ENCODE results near the gene MISP3. TPM values are rescaled to one million over a fixed set of nuclear protein-coding genes. Genes with fewer than 3 reads are reported as not detected.
"Not testable (repeated sequence)": the region's sequence is repeated elsewhere in the genome, so short reads cannot be mapped to it uniquely, and the experiment has no call there.

MISP3 gene
- total RNA-seq, 4 donors from 2014 or later, result 10.5 to 18.5 (median 15.9) TPM

DNA sequence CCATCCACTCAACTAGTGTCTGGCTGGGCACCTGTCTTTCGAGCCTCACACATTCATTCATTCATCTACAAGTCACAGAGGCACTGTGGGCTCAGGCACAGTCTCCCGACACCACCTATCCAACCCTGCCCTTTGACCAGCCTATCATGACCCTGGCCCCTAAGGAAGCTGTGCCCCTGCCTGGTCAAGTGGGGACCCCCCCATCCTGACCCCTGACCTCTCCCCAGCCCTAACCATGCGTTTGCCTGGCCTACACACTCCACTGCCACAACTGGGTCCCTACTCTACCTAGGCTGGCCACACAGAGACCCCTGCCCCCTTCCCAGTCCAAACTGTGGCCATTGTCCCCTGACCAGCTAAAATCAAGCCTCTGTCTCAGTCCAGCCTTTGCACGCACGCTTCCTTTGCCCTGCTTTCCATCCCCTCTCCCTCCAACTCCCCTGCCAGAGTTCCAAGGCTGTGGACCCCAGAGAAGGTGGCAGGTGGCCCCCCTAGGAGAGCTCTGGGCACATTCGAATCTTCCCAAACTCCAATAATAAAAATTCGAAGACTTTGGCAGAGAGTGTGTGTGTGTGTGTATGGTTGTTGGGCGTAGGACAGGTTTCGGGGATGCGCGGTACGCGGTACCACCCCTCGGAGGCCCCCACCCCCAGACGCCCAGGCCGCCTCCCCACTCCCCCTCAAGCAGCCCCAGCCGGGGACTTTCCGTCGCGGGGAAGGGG lies 41.4 kb upstream of the MISP3 start:
- TF ChIP-seq POLR2AphosphoS5 (IDR thresholded peaks at IDR 0.05), result no peak
- no peak for TF ChIP-seq POLR2A (IDR thresholded peaks at IDR 0.05)
- no peak for TF ChIP-seq EP300 (IDR thresholded peaks at IDR 0.05)
- TF ChIP-seq, protein P1, sequence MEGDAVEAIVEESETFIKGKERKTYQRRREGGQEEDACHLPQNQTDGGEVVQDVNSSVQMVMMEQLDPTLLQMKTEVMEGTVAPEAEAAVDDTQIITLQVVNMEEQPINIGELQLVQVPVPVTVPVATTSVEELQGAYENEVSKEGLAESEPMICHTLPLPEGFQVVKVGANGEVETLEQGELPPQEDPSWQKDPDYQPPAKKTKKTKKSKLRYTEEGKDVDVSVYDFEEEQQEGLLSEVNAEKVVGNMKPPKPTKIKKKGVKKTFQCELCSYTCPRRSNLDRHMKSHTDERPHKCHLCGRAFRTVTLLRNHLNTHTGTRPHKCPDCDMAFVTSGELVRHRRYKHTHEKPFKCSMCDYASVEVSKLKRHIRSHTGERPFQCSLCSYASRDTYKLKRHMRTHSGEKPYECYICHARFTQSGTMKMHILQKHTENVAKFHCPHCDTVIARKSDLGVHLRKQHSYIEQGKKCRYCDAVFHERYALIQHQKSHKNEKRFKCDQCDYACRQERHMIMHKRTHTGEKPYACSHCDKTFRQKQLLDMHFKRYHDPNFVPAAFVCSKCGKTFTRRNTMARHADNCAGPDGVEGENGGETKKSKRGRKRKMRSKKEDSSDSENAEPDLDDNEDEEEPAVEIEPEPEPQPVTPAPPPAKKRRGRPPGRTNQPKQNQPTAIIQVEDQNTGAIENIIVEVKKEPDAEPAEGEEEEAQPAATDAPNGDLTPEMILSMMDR (IDR thresholded peaks at IDR 0.05), result no peak
- peak overlapping the region; percentile 72 for H3K4me3 ChIP-seq
- no peak for DNase-seq (ENCODE audit: low spot score in 2 of 2)
- H3K4me1 ChIP-seq, result peaks cover 12% of the 10 kb centered on the region
- H3K36me3 ChIP-seq, result no peaks in the 10 kb centered on the region
- H3K27ac ChIP-seq, result no peak overlapping the region
- WGBS, result 49% methylated on average over 7 of the region's 20 CpGs
- no peaks in the 10 kb centered on the region for H3K9me3 ChIP-seq
- no peaks in the 10 kb centered on the region for H3K27me3 ChIP-seq

GRCh38 chr19:14031719-14032480 lies 40.7 kb upstream of the MISP3 start, which contains the start of gene IL27RA:
Gene IL27RA (plus strand): TSS chr19:14031762. CDS start chr19:14031873, 111 bp downstream.
- peaks cover 12% of the 10 kb centered on the region for H3K4me1 ChIP-seq
- H3K9me3 ChIP-seq, result no peaks in the 10 kb centered on the region
- no peak for DNase-seq (ENCODE audit: low spot score in 2 of 2)
- no CpG with 5 or more reads among the region's 63 CpGs for WGBS
- H3K27ac ChIP-seq, result peak within 1 kb of the TSS; percentile 61
- peak within 1 kb of the TSS; percentile 72 for H3K4me3 ChIP-seq
- no peak for TF ChIP-seq POLR2A (IDR thresholded peaks at IDR 0.05)
- TF ChIP-seq, protein P1 (IDR thresholded peaks at IDR 0.05), result peak; percentile 10 to 41
- no peaks in the 10 kb centered on the region for H3K27me3 ChIP-seq
- no peaks in the 10 kb centered on the region for H3K36me3 ChIP-seq

DNA sequence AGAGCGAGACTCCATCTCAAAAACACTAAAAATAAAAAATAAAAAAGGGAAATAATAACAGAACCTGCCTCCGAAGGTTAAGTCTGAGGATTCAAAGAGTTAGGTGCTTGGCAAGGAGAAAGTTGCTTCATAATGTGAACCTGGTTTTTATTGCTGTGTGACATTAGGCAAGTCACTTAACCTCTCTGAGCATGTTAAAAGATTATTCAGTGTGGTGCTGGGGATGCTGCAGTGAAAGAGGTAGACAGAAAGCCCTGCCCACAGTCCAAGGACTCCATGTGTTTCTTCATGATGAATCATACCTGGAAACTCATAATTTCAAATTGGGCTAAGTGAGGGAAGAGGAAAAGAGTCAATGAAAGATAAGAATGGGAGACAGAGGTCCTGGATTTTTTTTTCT lies 38.6 kb upstream of the MISP3 start:
- no peak for DNase-seq (ENCODE audit: low spot score in 2 of 2)
- TF ChIP-seq, protein P1 (IDR thresholded peaks at IDR 0.05), result no peak
- TF ChIP-seq POLR2A (IDR thresholded peaks at IDR 0.05), result no peak
- no peak for TF ChIP-seq POLR2AphosphoS5 (IDR thresholded peaks at IDR 0.05)
- Histone ChIP-seq H3K9me3 (no peaks in the 10 kb centered on the region), H3K27me3 (no peaks in the 10 kb centered on the region), H3K36me3 (no peaks in the 10 kb centered on the region), H3K4me3 (no peak overlapping the region), H3K4me1 (peaks cover 12% of the 10 kb centered on the region), H3K27ac (no peak overlapping the region)
- WGBS, result 93% methylated on average over 2 of the region's 2 CpGs

GRCh38 chr19:14035159-14035558 lies 37.4 kb upstream of the MISP3 start:
- peaks cover 12% of the 10 kb centered on the region for H3K4me1 ChIP-seq
- not testable (repeated sequence) for H3K4me3 ChIP-seq; H3K27ac ChIP-seq; H3K27me3 ChIP-seq; H3K36me3 ChIP-seq; DNase-seq (ENCODE audit: low spot score in 2 of 2); H3K9me3 ChIP-seq
- WGBS, result 86% methylated on average over 12 of the region's 12 CpGs

DNA sequence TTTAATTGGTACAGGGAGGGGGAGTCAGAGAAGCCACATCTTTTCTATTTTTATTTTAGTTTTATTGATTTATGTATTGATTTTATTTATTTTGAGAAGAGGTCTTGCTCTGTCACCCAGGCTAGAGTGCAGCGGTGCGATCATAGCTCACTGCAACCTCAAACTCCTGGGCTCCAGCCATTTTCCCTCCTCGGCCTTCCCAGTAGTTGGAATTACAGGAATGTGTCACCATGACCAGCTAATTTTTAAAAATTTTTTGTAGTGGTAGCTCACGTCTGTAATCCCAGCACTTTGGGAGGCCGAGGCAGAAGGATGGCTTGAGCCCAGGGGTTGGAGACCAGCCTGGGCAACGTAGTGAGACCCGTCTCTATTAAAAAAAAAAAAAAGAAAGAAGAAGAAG lies 36.9 kb upstream of the MISP3 start:
- no peak overlapping the region for H3K27ac ChIP-seq
- no peaks in the 10 kb centered on the region for H3K9me3 ChIP-seq
- TF ChIP-seq POLR2AphosphoS5 (IDR thresholded peaks at IDR 0.05) (no peak), EP300 (IDR thresholded peaks at IDR 0.05) (no peak), POLR2A (IDR thresholded peaks at IDR 0.05) (no peak)
- TF ChIP-seq, protein P1 (IDR thresholded peaks at IDR 0.05), result no peak
- H3K36me3 ChIP-seq, result peaks cover 3% of the 10 kb centered on the region
- no peak for DNase-seq (ENCODE audit: low spot score in 2 of 2)
- H3K27me3 ChIP-seq, result no peaks in the 10 kb centered on the region
- no peak overlapping the region for H3K4me3 ChIP-seq
- peaks cover 12% of the 10 kb centered on the region for H3K4me1 ChIP-seq
- 65% methylated on average over 7 of the region's 7 CpGs for WGBS

All from suprapubic skin (tissue), 4 donors.